Loucy (cell line): ENCODE results near the gene OBI1.

Experiments
- H2AFZ ChIP-seq: fragments of 200-600 bp; sonication (generic); 2 replicates; pipeline ENCODE4 v1.6.0; 2016; ENCODE audit warnings: antibody characterized with exemption, mild to moderate bottlenecking, low read length, moderate library complexity
- H3F3A ChIP-seq: fragments of 200-600 bp; 2 replicates; pipeline ENCODE4 v1.6.0; 2016; ENCODE audit warnings: antibody characterized with exemption, low read depth, mild to moderate bottlenecking
- H3K27me3 ChIP-seq: fragments of 200-600 bp; sonication (generic); 2 replicates; pipeline ENCODE4 v1.6.1; 2014; ENCODE audit warnings: low read length, mild to moderate bottlenecking; ENCODE audit not compliant: insufficient read depth, poor library complexity, severe bottlenecking
- H3K36me3 ChIP-seq: fragments of 200-600 bp; sonication (generic); 2 replicates; pipeline ENCODE4 v1.6.1; 2016; ENCODE audit warnings: low read length; ENCODE audit not compliant: insufficient read depth
- H3K4me1 ChIP-seq: fragments of 200-600 bp; sonication (generic); 2 replicates; pipeline ENCODE4 v1.5.1; 2014; ENCODE audit warnings: low read length, mild to moderate bottlenecking; ENCODE audit not compliant: insufficient read depth, poor library complexity, severe bottlenecking
- H3K4me2 ChIP-seq: fragments of 200-600 bp; sonication (generic); 2 replicates; pipeline ENCODE4 v1.6.0; 2014; ENCODE audit warnings: antibody characterized with exemption, low read length, low read depth, mild to moderate bottlenecking; ENCODE audit not compliant: poor library complexity, severe bottlenecking
- H3K4me3 ChIP-seq: fragments of 200-600 bp; sonication (generic); 2 replicates; pipeline ENCODE4 v1.5.1; 2014; ENCODE audit warnings: low read length, mild to moderate bottlenecking, mixed read lengths; ENCODE audit not compliant: poor library complexity, severe bottlenecking
- H3K79me2 ChIP-seq: fragments of 200-600 bp; sonication (generic); 2 replicates; pipeline ENCODE4 v1.6.1; 2014; ENCODE audit warnings: low read length; ENCODE audit not compliant: insufficient read depth
- H3K9ac ChIP-seq: fragments of 200-600 bp; sonication (generic); 2 replicates; pipeline ENCODE4 v1.6.0; 2014; ENCODE audit warnings: mild to moderate bottlenecking, low read depth, low read length, moderate library complexity; ENCODE audit not compliant: poor library complexity, severe bottlenecking
- H3K9me2 ChIP-seq: fragments of 200-600 bp; sonication (generic); replicated peaks from 2 replicates; pipeline ENCODE4 v1.6.1; 2016; ENCODE audit warnings: low read depth, low read length, mixed read lengths
- H3K9me3 ChIP-seq: fragments of 200-600 bp; sonication (generic); 2 replicates; pipeline ENCODE4 v1.6.1; 2014; ENCODE audit warnings: mild to moderate bottlenecking, antibody characterized with exemption, low read length, low read depth; ENCODE audit not compliant: insufficient read depth
- H4K20me1 ChIP-seq: fragments of 200-600 bp; sonication (generic); 2 replicates; pipeline ENCODE4 v1.6.0; 2014; ENCODE audit warnings: antibody characterized with exemption, low read length, mild to moderate bottlenecking; ENCODE audit not compliant: insufficient read depth, poor library complexity, severe bottlenecking
- EZH2phosphoT487 ChIP-seq: fragments of 200-600 bp; IDR thresholded peaks from 2 replicates; pipeline ENCODE4 v1.6.1; 2018; ENCODE audit warnings: antibody characterized with exemption, mild to moderate bottlenecking, moderate library complexity, borderline replicate concordance
- TF ChIP-seq, protein P1 (sequence below): fragments of 200-600 bp; sonication (generic); conservative IDR thresholded peaks from 2 replicates; pipeline ENCODE4 v1.5.1; 2014; ENCODE audit warnings: mild to moderate bottlenecking, antibody characterized with exemption, low read length

The OBI1 gene

DNA sequence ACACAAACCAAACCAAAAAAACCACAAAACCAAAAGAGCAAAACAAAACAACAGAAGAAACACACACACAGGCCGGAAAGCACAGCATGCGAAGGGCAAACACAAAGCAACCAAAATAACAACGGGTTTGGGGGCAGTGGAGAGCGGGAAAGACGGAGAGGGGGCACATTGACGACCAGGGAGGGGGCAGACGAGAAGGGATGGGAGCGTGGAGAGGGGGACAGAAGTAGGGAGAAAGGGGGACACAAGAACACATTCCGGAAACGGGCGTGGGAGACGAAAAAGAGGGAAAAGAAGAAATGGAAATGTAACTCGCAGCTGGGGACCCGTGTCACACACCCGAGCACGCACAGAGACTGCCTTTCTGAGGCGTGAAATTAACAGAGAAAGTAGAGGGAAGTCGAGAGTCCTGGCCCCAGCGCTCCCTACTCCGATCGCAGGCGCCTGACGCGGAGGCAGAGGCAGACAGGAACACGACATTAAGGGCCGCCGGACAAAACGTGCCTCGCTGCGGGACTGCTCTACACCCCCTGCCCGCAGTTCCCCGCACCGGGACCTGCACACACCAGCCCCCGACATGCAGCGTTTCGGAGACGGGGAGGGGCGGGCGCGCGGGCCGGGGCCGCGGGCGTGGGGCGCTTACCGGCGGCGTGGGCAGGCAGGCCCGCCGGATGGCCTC, 56.3 kb downstream of the OBI1 start:
- H3K9me3 ChIP-seq = no peaks in the 10 kb centered on the region
- H3K9me2 ChIP-seq = no peaks in the 10 kb centered on the region
- TF ChIP-seq, protein P1, sequence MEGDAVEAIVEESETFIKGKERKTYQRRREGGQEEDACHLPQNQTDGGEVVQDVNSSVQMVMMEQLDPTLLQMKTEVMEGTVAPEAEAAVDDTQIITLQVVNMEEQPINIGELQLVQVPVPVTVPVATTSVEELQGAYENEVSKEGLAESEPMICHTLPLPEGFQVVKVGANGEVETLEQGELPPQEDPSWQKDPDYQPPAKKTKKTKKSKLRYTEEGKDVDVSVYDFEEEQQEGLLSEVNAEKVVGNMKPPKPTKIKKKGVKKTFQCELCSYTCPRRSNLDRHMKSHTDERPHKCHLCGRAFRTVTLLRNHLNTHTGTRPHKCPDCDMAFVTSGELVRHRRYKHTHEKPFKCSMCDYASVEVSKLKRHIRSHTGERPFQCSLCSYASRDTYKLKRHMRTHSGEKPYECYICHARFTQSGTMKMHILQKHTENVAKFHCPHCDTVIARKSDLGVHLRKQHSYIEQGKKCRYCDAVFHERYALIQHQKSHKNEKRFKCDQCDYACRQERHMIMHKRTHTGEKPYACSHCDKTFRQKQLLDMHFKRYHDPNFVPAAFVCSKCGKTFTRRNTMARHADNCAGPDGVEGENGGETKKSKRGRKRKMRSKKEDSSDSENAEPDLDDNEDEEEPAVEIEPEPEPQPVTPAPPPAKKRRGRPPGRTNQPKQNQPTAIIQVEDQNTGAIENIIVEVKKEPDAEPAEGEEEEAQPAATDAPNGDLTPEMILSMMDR = no peak
- TF ChIP-seq EZH2phosphoT487 = no peak
- H3K36me3 ChIP-seq = no peaks in the 10 kb centered on the region
- H3K4me1 ChIP-seq = peaks cover 23% of the 10 kb centered on the region
- no peak overlapping the region for H3K9ac ChIP-seq
- no peaks in the 10 kb centered on the region for H3K27me3 ChIP-seq
- no peaks in the 10 kb centered on the region for H3K79me2 ChIP-seq
- H4K20me1 ChIP-seq = no peaks in the 10 kb centered on the region
- H2AFZ ChIP-seq = no peak overlapping the region
- no peak overlapping the region for H3K4me3 ChIP-seq
- no peaks in the 10 kb centered on the region for H3F3A ChIP-seq
- H3K4me2 ChIP-seq = no peak overlapping the region

DNA sequence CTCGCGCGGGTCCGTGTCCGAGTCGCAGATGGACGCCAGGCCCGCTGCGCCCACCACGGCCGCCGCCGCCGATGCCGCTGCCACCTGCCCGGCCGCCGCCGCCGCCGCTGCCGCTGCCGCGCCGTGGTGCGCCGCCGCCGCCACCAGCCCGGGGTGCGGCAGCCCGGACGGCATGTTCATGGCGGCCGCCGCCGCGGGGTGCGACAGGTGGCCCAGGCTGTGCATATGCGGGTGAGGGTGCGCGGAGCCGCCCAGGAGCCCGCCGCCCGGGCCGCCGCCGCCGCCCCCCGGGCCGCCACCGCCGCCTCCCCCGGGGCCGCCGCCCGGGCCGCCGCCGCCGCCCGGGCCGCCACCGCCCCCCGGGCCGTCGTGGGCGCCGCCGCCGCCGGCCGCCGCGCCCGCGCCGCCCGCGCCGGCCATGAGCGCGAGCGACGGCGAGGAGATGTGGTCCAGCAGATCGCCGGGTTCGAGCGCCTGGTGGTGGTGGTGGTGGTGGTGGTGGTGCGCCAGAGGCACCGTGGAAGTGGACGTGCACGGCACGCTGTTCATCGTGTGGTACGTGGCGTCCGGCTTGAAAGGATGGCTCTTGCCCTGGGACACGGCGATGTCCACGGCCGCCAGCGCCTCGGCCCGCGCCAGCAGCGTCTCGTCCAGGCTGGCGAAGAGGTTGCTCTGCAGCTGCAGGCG, 56.9 kb downstream of the OBI1 start:
- Histone ChIP-seq H4K20me1 (no peaks in the 10 kb centered on the region), H3K36me3 (no peaks in the 10 kb centered on the region), H2AFZ (no peak overlapping the region), H3K79me2 (no peaks in the 10 kb centered on the region), H3K27me3 (no peaks in the 10 kb centered on the region), H3K4me2 (no peak overlapping the region), H3K4me3 (no peak overlapping the region), H3K9me3 (no peaks in the 10 kb centered on the region), H3K9me2 (no peaks in the 10 kb centered on the region), H3F3A (no peaks in the 10 kb centered on the region), H3K4me1 (peaks cover 23% of the 10 kb centered on the region), H3K9ac (no peak overlapping the region)
- no peak for TF ChIP-seq EZH2phosphoT487
- TF ChIP-seq, protein P1 = no peak

DNA sequence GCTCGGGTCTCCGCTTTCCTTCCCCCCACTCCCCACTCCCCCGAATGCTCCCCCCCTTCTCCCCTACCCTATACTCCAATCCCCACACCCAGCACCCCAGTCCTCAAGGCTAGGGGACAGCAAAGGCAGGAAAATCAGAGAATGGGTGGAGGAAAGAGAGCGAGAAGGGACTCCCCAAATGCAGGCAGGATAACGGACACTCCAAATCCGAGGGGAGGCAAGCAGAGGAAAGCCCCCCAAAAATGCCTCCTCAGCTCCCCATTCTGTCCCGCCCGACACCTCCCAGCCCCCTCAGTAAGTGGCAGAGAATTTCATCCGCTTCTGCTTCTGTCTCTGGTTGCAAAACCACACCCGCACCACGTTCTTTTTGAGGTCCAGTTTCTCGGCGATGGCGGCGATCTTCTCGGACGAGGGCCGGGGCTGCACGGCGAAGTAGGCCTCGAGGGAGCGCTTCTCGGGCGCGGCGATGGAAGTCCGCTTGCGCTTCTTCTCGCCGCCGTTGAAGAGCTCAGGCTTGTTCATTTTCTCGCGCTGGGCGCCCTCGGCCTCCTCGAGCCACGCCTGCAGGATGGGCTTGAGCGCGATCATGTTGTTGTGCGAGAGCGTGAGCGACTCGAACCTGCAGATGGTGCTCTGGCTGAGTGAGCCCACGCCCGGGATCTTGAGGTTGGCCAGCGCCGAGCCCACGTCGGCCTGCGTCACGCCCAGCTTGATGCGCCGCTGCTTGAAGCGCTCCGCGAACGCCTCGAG, 57.7 kb downstream of the OBI1 start:
- Histone ChIP-seq H3K4me2 (no peak overlapping the region), H3K4me3 (no peak overlapping the region)

More for the DNA sequence above, 57.7 kb downstream of the OBI1 start:
- Histone ChIP-seq H3K9me3 (no peaks in the 10 kb centered on the region), H3K4me1 (peaks cover 23% of the 10 kb centered on the region), H4K20me1 (no peaks in the 10 kb centered on the region), H3K9me2 (no peaks in the 10 kb centered on the region), H3K9ac (no peak overlapping the region), H2AFZ (no peak overlapping the region), H3K36me3 (no peaks in the 10 kb centered on the region), H3F3A (no peaks in the 10 kb centered on the region), H3K79me2 (no peaks in the 10 kb centered on the region), H3K27me3 (no peaks in the 10 kb centered on the region)
- TF ChIP-seq, protein P1 = no peak
